LNCAP (cell line): ENCODE results near the gene ELFN2.

ENCODE experiments used
- CTCF ChIP-seq: fragments of 450-650 bp; IDR thresholded peaks from 2 replicates; pipeline ENCODE4 v1.5.1; 2017; ENCODE audit warnings: mild to moderate bottlenecking

Gene ELFN2

DNA sequence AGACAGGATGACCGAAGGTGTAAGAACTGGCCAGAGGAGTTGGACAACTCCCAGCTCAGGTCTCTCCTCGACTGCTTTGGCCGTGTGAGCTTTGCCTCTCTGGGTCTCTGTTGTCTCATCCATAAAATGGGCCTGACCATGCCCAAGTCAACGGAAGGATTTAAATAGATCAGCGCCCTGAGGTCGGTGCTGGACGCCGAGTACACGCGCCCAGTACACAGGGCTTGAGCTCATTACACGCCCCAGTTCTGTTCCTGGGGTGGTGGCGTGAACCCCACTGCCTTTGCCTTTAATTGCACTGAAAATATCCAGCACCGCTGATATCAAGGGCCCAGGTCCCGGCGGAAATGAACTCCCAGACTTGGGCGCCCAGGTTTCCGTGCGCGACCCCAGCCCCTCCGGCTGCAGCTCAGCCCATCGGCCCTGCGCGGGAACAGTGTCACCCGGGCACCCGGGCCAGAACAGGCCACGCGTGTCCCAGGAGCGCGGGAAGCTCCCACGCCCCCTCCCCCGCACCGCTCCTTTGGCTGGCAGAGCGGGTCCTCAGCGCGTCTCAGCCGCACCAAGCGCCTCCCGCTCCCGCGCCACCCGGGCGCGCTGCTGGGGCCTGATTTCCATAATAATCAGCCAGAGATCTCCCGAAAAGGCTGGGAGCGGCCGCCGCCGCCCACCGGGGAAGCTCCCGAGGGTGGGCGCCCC is 102.8 kb downstream of the ELFN2 start:
- TF ChIP-seq CTCF = no peak

- TF ChIP-seq CTCF = no peak
Measured at GRCh38 chr22:37320726-37321677, 106.3 kb downstream of the ELFN2 start.

DNA sequence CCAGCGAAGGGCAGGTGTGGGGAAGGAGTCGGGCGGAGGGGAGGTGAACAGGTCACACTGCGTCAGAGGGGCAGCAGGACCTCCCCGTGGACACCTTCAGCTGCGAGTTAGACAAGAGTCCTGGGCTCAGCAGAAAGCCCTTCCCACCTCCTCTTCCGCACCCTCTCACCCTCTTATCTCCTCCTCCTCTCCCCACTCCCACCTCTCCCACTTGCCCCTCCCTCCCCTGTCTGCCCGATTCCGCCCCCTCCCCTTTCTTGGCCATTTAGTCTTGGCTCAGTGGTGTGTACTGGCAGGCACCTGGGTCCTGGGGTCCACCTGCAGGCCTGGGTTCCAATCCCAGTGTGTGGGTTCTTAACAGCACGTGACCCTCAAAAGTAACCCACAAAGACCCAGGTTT is 107.8 kb downstream of the ELFN2 start:
- TF ChIP-seq CTCF = no peak

DNA sequence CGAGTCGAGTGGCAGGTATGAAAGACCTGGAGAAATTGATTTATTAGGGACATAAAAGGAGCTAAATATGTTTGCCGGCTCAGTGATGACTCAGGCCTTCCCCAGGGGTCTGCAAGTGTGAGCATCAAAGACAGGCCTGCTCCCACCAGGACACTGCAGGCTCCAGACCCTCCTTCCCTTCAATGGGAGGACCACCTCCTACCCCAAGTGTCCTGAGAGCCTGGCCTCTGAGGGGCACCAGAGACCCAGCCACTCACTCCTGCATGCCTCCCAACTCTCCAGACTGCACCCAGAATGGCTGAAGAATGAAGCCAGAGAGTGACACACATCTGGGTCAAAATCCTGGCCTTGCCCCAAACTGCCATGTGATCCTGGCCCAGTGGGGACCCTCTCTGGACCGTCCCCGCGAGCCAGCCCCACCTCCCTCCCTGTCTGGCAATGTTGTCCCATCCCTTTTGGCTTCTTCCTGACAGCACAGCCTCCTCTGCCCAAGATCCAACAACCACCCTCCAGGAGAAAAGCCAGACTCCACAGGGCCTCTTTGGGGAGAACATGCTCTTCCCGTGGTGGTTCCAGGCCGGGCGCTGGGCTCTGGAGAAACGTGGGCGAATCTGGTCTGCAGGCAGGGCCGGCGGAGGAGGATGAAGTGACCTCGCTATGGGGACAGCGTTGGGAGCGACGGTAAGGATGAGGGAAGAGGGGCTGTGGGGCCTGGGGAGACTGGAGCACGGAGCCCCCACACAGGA is 108.7 kb downstream of the ELFN2 start:
- TF ChIP-seq CTCF = no peak
